Psoas muscle (tissue), 8 donors: ENCODE measurements around the gene METTL13. TPM values are rescaled to one million over a fixed set of nuclear protein-coding genes. Genes with fewer than 3 reads are reported as not detected.
A peak's percentile ranks its signal among the peaks of the same experiment; 100 is the strongest.

ENCODE experiments used
- ATAC-seq, 4 donors: fragments of 200-7000 bp; cut with Tn5 transposase; one replicate each; pipeline ENCODE4 v1.9.1; 2020; ENCODE audit warnings: moderate library complexity in 3 of 4, mild to moderate bottlenecking in 2 of 4
- DNase-seq, 2 donors: peaks; one replicate each; pipeline ENCODE4 v3.0.0-alpha.2; 2020
- H3K27ac ChIP-seq: fragments of 200-600 bp; one replicate; pipeline ENCODE4 v1.8.0; 2022
- H3K27me3 ChIP-seq, 3 donors: fragments of 200-600 bp in 1 of 3; one replicate each; pipeline versions ENCODE4 v1.6.1 to v1.8.0; 2013 to 2022; ENCODE audit warnings: low read length in 2 of 3, mild to moderate bottlenecking in 2 of 3, moderate library complexity in 1 of 3; ENCODE audit not compliant: insufficient read depth in 3 of 3
- H3K36me3 ChIP-seq, 2 donors: fragments of 200-600 bp in 1 of 2; one replicate each; pipeline versions ENCODE4 v1.6.1 to v1.8.0; 2013 to 2022; ENCODE audit warnings: low read depth in 1 of 2, mild to moderate bottlenecking in 1 of 2, moderate library complexity in 1 of 2; ENCODE audit not compliant: insufficient read depth in 1 of 2
- H3K4me1 ChIP-seq: fragments of 200-600 bp; one replicate; pipeline ENCODE4 v1.8.0; 2022
- H3K4me3 ChIP-seq: fragments of 200-600 bp; one replicate; pipeline ENCODE4 v1.8.0; 2022; ENCODE audit warnings: mild to moderate bottlenecking
- H3K9me3 ChIP-seq: fragments of 200-600 bp; one replicate; pipeline ENCODE4 v1.8.0; 2022
- CTCF ChIP-seq: fragments of 200-600 bp; IDR thresholded peaks from one replicate; pipeline ENCODE4 v1.8.0; 2022; ENCODE audit warnings: antibody characterized with exemption
- WGBS, 3 donors: extraction: QIAGEN DNeasy Blood & Tissue Kit; methylation state at CpG; one replicate each; pipeline versions ENCODE4 v1.1.6 to v1.1.7; 2013; 5-methylcytosine and 5-hydroxymethylcytosine counted together
- intact Hi-C, 2 donors: fragments of 100-400 bp; cut with DNase I; formaldehyde crosslinking; loops; one replicate each; pipeline versions ENCODE4 v1.11.0 to v1.14.2; 2022
- polyA plus RNA-seq, 3 donors: library from polyadenylated mRNA; stranded (reverse); fragments of 200-250 nt; gene quantifications; one replicate each; pipeline ENCODE4 v1.2.3, GENCODE V29; 2013
- total RNA-seq, 4 donors: library from RNA; stranded (reverse); fragmentation: NEBNext Ultra II Directional in 2 of 4; extraction: Animal tissue kit (Norgen Biotek cat#: 25700) in 2 of 4; gene quantifications; one replicate each; pipeline versions ENCODE4 v1.2.1 to v1.2.4, GENCODE V29; 2021 to 2023
- donor health status: healthy with polysubstance abuse.
- donor health status: DM: no; HTN: no; CAD: no; lungs with moderate emphysema.
- donor health status: Bipolar disorder and iron deficiency.
- donor health status: healthy.
- donor health status: DM: yes; HTN: yes; CAD: no.
- donor health status: DM: no; HTN: no; CAD: no.
- donor health status: DM: no; HTN: no; CAD: no.
- donor health status: DM: yes; HTN: yes; CAD: no.

The METTL13 gene
- total and polyA plus RNA-seq, 7 donors: 15.0 to 66.4 (median 23.9) TPM

- Histone ChIP-seq H3K4me3 (no peak overlapping the region), H3K4me1 (no peaks in the 10 kb centered on the region), H3K27ac (no peak overlapping the region), H3K27me3 (no peaks in the 10 kb centered on the region), H3K9me3 (no peaks in the 10 kb centered on the region), H3K36me3 (no peaks in the 10 kb centered on the region)
- no peak for ATAC-seq
- intact Hi-C loops: no loop called here
- DNase-seq: no peak
- no peak for TF ChIP-seq CTCF
- 88 to 98% (median 92%) methylated on average over 2 of the region's 2 CpGs for WGBS, 3 donors
Observed at GRCh38 chr1:171772312-171772711, 9.1 kb upstream of the METTL13 start.

- intact Hi-C loops: loop anchor here (2.0 to 10.0 kb wide), 5 partner anchors 38 to 664 kb away; partner anchors contain the start of genes VAMP4 (in 2 of the 2) and PIGC (in 1 of the 2)
- WGBS, 3 donors: 43 to 44% (median 44%) methylated on average over 11 of the region's 11 CpGs
- ATAC-seq: peak in 1 of 4 donors; percentile 19
Observed at GRCh38 chr1:171780583-171781175, 781 bp upstream of the METTL13 start.

GRCh38 chr1:171783816-171784530 lies 2.5 kb downstream of the METTL13 start:
- H3K4me1 ChIP-seq: peaks cover 28% of the 10 kb centered on the region
- no peak for ATAC-seq

More at GRCh38 chr1:171780583-171781175, 781 bp upstream of the METTL13 start:
- no peak for DNase-seq
- Histone ChIP-seq H3K36me3 (peaks cover 0 to 13% of the 10 kb centered on the region in 2 donors), H3K9me3 (no peaks in the 10 kb centered on the region), H3K27ac (peak overlapping the region; percentile 88), H3K27me3 (no peaks in the 10 kb centered on the region), H3K4me3 (peak overlapping the region; percentile 92), H3K4me1 (peaks cover 21% of the 10 kb centered on the region)
- no peak for TF ChIP-seq CTCF

GRCh38 chr1:171784784-171785183 lies 3.3 kb downstream of the METTL13 start:
- Histone ChIP-seq H3K4me1 (peaks cover 28% of the 10 kb centered on the region), H3K4me3 (no peak overlapping the region), H3K27me3 (no peaks in the 10 kb centered on the region), H3K9me3 (no peaks in the 10 kb centered on the region), H3K27ac (no peak overlapping the region), H3K36me3 (peaks cover 4 to 54% of the 10 kb centered on the region in 2 donors)
- ATAC-seq (no peak), DNase-seq (no peak)
- intact Hi-C loops: loop anchor here (5.0 to 10.0 kb wide), 3 partner anchors 42 to 660 kb away; partner anchors contain the start of genes PIGC (in 1 of the 2) and VAMP4 (in 1 of the 2)
- TF ChIP-seq CTCF: no peak

More at GRCh38 chr1:171783816-171784530, 2.5 kb downstream of the METTL13 start:
- no peak overlapping the region for H3K4me3 ChIP-seq
- intact Hi-C loops: loop anchor here (5.0 to 10.0 kb wide), 3 partner anchors 42 to 661 kb away; partner anchors contain the start of genes PIGC (in 1 of the 2) and VAMP4 (in 1 of the 2)
- DNase-seq: no peak
- 88 to 93% (median 88%) methylated on average over 25 of the region's 25 CpGs for WGBS, 3 donors
- no peaks in the 10 kb centered on the region for H3K9me3 ChIP-seq
- no peaks in the 10 kb centered on the region for H3K27me3 ChIP-seq
- no peak for TF ChIP-seq CTCF
- H3K27ac ChIP-seq: no peak overlapping the region
- peaks cover 4 to 45% of the 10 kb centered on the region in 2 donors for H3K36me3 ChIP-seq
